NCI-H146 treated with DMSO at 0.1 percent for 48 hours (cell line): ENCODE results near the gene SLC34A2.
"Not testable (repeated sequence)": the region's sequence is repeated elsewhere in the genome, so short reads cannot be mapped to it uniquely, and the experiment has no call there.

ENCODE experiments used
- DNase-seq: peaks from one replicate; lab custom pipeline; 2025; ENCODE audit not compliant: unreplicated experiment; lab: John Stamatoyannopoulos, UW

SLC34A2 gene

GRCh38 chr4:25661441-25661840, 5.8 kb downstream of the SLC34A2 start:
- not testable (repeated sequence) for DNase-seq

- no peak for DNase-seq
These were observed 6.7 kb downstream of the SLC34A2 start for GRCh38 chr4:25662306-25662705.

GRCh38 chr4:25663781-25664180, 8.1 kb downstream of the SLC34A2 start:
- no peak for DNase-seq

GRCh38 chr4:25666031-25666630, 10.5 kb downstream of the SLC34A2 start:
- DNase-seq: no peak

- DNase-seq: no peak
These were observed 12.4 kb downstream of the SLC34A2 start for GRCh38 chr4:25667931-25668557.

GRCh38 chr4:25670991-25671390, 15.3 kb downstream of the SLC34A2 start:
- no peak for DNase-seq

GRCh38 chr4:25672756-25673155, 17.1 kb downstream of the SLC34A2 start:
- no peak for DNase-seq

GRCh38 chr4:25674386-25674785, 18.7 kb downstream of the SLC34A2 start:
- DNase-seq: no peak

- DNase-seq: no peak
These were observed 20.6 kb downstream of the SLC34A2 start for GRCh38 chr4:25676221-25676620.

GRCh38 chr4:25677157-25677556, 21.5 kb downstream of the SLC34A2 start:
- DNase-seq: no peak

GRCh38 chr4:25677943-25678342, 22.3 kb downstream of the SLC34A2 start:
- DNase-seq: no peak

- no peak for DNase-seq
These were observed 32.1 kb downstream of the SLC34A2 start for GRCh38 chr4:25687773-25688172.

- DNase-seq: no peak
These were observed 38.8 kb downstream of the SLC34A2 start for GRCh38 chr4:25694466-25694865.

GRCh38 chr4:25696409-25696808, 40.8 kb downstream of the SLC34A2 start:
- DNase-seq: peak; percentile 31

- DNase-seq: no peak
These were observed 41.9 kb downstream of the SLC34A2 start for GRCh38 chr4:25697516-25697915.

- no peak for DNase-seq
These were observed 45.0 kb downstream of the SLC34A2 start for GRCh38 chr4:25700661-25701060.

GRCh38 chr4:25702848-25703247, 47.2 kb downstream of the SLC34A2 start:
- no peak for DNase-seq

- DNase-seq: no peak
These were observed 48.2 kb downstream of the SLC34A2 start for GRCh38 chr4:25703731-25704388.

- DNase-seq: no peak
These were observed 48.9 kb downstream of the SLC34A2 start for GRCh38 chr4:25704516-25704915.

GRCh38 chr4:25710637-25711036, 55.0 kb downstream of the SLC34A2 start:
- no peak for DNase-seq

- no peak for DNase-seq
These were observed 57.0 kb downstream of the SLC34A2 start for GRCh38 chr4:25712611-25713010.

- no peak for DNase-seq
These were observed 58.2 kb downstream of the SLC34A2 start for GRCh38 chr4:25713812-25714211.
